GM18507 (cell line): ENCODE data around the gene CACTIN.
"Not testable (repeated sequence)": the region's sequence is repeated elsewhere in the genome, so short reads cannot be mapped to it uniquely, and the experiment has no call there.

Experiments
- DNase-seq: peaks from one replicate; pipeline ENCODE4 v3.0.0; 2011; ENCODE audit warnings: low read depth; ENCODE audit not compliant: insufficient read length; ENCODE audit errors: extremely low spot score
- FAIRE-seq: peaks from 2 replicates; lab custom pipeline; 2011; peaks lifted over from hg19 to GRCh38; lab: Jason Lieb, UNC

CACTIN gene

DNA sequence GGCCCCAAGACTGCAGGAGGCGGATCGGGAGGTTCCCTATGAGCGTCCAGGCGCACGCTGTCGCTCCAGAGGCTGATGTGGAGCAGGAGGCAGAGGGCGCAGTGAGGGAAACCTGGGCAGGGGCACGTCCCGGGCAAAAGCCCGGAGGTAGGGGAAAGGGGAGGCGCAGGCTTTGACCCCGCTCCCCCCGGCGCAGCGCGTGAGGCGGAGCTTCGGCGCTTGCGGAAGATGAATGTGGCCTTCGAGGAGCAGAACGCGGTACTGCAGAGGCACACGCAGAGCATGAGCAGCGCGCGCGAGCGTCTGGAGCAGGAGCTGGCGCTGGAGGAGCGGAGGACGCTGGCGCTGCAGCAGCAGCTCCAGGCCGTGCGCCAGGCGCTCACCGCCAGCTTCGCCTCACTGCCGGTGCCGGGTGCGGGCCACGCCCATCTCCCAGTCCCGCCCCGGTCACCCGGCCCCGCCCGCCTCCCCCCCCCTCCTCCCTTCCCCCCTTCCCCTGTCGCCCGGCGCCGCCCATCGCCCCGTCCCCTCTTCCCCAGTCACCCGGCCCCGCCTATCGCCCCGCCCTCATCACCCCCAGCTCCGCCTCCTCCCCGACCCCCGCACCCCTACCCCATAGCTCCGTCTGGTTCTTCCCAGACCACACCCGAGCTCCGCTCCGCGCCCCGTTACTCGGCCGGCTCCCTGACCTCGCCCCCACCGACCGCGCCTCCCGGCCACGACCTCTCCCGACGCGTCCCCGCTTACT, 49.7 kb downstream of the CACTIN start:
- FAIRE-seq (no peak), DNase-seq (no peak)

DNA sequence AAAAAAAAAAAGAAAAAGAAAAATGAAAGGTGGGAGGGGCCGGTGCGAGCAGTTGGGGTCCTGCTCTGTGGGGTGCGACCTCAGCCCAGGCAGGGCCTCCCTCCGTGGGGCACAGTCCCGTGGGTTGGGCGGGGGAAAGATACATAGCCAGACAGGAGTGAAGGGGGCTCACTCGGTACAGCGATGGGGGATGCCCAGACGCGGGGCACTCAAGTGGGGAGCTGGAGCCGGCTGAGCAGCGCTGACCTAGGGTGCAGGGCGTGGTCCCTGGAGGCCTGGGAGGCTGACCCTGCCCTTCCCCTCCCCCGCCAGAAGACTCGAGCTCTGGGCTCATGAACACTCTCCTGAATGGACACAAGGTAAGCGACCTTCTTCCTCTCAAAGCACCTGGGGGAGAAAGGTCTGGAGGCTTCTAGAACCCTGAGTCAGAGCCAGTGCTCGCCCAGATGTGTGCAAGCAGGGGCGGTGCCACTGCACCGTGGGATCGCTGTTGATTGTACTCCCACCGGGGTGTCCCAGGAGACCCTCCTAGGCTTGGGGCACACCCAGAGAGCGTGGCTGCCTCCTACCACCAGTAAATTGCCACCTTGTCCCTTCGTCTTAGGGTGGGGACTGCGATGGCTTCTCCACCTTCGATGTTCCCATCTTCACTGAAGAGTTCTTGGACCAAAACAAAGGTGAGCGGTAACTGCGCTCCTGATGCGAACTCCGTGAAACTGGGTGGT, 50.5 kb downstream of the CACTIN start:
- FAIRE-seq: no peak
- DNase-seq: no peak

GRCh38 chr19:3575260-3575741, 51.3 kb downstream of the CACTIN start:
- FAIRE-seq: no peak
- no peak for DNase-seq

DNA sequence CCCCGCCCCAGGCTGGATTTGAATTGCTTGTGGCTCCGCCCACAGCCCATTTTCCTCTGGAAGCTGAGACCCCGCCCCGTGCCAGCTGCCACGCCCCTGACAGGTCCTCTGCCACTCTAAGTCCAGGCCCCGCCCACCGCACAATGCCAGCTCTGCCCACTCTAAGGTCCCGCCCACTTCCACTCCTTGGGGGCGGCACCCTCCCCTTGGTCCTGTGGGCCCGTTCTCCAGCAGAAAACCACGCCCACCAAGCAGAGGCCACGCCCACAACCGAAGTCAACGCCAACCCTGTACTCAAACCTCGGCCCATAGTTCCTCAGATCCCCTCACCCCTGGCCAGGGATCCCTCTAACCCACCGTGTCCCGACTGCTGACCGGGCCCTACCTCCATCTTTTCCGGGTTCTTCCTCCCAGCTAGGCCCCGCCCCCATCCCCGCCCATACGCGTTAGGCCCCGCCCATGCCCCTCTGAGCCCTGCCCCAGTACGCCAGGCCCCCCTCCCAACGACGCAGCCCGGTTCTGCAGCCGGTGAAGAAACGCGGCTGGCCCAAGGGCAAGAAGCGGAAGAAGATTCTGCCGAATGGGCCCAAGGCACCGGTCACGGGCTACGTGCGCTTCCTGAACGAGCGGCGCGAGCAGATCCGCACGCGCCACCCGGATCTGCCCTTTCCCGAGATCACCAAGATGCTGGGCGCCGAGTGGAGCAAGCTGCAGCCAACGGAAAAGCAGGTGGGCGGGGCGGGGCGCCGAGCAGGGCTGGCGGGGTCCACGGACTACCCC, 52.5 kb downstream of the CACTIN start:
- FAIRE-seq: peak; percentile 98
- peak; percentile 73 for DNase-seq

GRCh38 chr19:3573162-3573857, 53.3 kb downstream of the CACTIN start:
- no peak for DNase-seq
- FAIRE-seq: no peak

DNA sequence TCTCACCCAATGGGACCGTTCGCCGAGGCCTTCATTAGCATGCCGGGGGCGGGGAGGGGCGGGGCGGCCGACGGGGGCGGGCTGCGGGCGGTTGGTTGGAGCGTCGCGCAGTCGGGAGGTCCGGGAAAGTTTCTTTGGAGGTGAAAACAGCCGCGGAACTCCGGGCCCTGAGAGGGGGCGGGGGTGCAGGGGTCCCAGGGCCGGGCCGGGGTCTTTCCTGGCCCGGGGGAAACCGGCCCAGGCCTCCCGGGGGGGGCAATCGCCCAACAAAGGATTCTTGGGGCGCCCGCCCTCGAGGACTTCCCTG, 53.8 kb downstream of the CACTIN start, which contains the start of gene HMG20B:
HMG20B (plus strand) TSS at position 90 of the 307 bp plus-strand sequence. CDS start 366 bp downstream, outside the sequence.
- DNase-seq: no peak
- no peak for FAIRE-seq

- peak; percentile 96 for DNase-seq
These were observed 54.3 kb downstream of the CACTIN start for GRCh38 chr19:3572132-3572854.

GRCh38 chr19:3570606-3571011, 56.0 kb downstream of the CACTIN start:
- DNase-seq (no peak), FAIRE-seq (no peak)

More at GRCh38 chr19:3572132-3572854, 54.3 kb downstream of the CACTIN start:
- FAIRE-seq: peak; percentile 99

- not testable (repeated sequence) for DNase-seq, FAIRE-seq
These were observed 56.5 kb downstream of the CACTIN start for GRCh38 chr19:3570042-3570441.

DNA sequence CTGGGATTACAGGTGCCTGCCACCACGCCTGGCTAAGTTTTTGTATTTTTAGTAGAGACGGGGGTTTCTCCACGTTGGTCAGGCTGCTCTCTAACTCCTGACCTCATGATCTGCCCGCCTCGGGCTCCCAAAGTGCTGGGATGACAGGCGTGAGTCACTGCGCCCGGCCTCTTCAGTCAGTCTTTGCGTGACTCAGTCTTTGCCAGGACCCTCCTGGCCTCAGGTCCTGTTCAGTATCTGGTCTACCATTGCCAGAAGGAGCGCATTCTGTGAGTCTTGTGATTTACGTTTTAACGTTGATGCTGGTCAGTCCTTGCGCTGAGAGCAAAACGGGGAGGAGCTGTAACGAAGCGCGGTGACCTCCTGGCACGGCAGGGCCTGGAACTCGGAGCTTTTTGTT, 61.5 kb downstream of the CACTIN start:
- FAIRE-seq: no peak
- no peak for DNase-seq

- DNase-seq (no peak), FAIRE-seq (no peak)
These were observed 62.7 kb downstream of the CACTIN start for GRCh38 chr19:3563709-3564524.
